Inflammatory macrophage treated with lipopolysaccharide for 4 hours (primary cell): Measurements from ENCODE around the gene PDE6G.
A peak's percentile ranks its signal among the peaks of the same experiment; 100 is the strongest.

ENCODE experiments used
- DNase-seq: peaks from one replicate; pipeline ENCODE4 v3.0.0-alpha.2; 2020

PDE6G gene

DNA sequence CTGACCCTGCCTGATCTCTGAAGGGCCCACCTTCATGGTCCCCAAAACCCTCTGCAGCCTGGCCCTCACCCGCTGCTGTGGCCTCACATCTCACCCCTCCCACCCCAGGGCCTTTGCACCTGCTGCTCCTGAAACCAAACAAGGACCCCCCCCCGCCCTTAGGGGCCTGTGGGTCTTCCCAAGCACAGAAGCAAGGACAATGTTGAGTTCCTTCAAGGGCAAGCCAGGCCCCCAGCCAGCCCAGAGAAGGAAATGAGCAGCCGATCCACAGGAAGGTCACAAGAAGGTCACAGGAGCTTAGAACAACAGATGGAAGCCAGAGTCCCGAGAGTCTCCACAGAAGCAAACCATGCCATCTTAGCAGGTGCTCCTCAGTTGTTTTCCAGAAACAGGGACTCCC is 493 bp upstream of the PDE6G start:
- no peak for DNase-seq

DNA sequence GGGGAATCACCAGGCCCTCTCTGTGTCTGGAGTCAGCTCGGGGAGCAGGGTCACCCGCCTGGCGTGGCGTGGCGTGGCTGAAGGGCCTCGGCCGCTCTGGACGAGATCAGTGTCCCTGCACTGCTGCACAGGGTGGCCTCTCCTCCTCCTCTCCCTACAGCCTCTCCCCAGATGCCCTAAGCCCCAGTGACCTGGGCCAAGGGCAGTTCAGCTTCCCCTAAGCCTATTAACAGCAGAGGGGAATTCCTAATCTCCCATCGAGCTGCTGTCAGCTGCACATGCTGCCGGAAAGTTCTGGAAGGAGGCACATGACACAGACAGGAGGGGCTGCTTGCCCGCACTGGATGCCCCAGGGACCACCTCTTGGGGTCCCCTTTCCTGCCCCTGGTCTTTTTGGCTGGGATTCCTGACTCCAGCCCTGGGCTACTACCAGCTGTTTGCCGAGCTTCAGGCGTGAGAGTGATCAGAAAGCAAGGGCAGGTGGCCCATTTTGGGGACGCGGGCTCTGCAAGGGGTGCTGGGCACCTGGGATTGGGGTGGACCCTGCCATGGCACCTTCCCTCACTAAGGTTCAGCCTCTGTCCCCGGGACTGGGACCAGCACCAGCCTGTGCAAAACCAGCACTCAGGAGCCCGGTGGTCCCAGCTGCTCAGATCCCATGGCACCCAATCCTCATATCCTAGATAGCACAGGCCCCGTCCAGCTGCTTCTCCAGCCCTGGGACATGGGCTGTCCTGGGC is 794 bp downstream of the PDE6G start:
- DNase-seq, result peak; percentile 27

DNA sequence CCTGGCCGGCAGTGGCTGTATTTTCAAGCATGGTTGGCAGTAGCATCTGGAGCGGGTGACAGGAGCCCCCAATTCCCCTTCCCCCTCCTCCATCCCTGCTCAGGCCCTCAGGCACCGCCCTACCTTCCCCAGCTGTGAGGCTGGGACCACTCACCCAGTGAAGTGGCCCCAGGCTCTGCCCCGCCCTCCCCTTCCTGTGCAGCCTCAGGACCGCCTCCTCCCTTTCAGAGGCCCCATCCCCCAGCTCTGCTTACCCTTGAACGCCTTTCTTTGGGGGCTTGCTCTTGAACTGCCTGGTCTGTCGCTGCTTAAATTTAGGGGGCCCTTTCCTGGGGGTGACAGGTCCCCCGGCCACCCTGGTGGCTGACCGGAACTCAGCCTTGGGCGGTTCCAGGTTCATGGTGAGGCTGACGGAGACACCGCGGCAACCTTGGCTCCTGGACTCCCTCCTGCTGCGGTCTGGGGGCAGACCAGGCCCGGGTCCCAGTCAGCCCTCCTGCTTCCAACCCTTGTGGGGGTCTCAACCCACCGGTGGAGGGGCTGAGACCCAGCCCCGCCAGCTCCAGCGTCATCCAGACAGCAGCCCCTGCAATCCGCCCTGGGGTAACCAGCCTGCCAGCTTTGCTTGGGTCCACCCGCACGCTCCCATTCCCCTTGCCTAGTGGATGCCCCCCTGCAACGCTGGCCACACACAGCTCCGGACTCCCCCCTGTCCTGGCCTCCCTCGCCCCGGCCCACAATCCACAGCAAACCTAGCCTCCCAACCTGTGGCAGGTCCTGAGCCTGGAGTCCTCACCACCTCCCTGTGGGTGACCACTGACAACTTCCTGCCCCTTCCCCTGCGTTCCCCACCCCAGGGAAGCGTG is 3.2 kb downstream of the PDE6G start:
- no peak for DNase-seq

DNA sequence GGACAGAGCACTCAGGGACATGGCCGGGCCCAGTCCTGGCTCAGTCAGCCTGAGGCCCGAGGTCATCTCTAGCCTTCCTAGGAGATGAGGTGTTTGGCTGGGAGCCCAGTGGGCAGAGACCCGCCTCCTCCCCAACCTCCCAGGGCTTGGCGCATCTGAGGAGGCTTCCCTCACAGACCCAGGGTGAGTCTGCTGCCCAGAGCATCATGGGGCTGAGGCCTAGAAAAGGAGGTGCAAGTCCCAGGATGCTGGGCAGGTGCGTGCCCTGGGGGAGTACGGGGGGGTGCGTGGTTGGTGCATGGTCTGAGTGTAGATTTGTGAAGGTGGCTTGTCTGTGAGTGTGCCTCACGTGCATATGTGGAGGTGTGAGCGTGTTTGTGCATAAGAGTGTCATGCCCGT is 4.7 kb downstream of the PDE6G start:
- DNase-seq, result no peak

DNA sequence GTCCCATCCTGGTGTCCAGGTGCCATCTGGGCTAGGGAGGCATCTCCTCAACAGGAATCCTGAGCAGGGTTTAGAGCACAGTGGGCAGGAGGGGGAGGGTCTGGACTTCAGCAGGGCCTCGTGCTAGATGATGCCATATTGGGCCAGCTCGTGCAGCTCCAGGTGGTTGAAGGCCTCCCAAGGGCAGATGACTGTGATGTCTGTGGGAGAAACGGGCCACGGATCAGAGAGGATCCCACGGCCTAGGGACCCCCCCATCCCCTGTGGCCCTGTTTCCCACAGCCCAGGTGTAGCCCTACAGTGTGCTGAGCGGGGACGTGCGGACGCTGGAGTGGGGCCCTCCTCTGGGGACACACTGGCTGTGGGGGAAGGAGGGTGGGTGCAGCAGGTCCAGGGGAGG is 5.4 kb downstream of the PDE6G start:
- DNase-seq, result no peak

DNA sequence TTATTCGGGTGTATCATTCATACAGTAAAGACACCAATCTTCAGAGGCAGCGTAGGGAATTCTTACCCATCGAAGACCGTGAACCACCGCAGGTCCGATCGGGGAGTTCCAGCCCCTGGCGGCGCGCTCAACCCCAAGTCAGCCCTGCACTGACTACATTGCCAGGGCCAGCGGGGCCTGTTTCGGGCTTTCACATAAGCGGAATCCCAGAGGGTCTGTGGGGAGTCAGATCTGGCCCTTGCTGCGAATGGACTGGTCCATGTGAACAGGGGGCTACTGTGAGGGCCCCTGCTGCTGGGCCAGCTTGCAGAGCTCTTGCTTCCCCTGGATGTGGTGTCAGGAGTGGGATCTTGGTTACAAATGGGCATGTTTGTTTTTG is 7.6 kb downstream of the PDE6G start:
- no peak for DNase-seq

DNA sequence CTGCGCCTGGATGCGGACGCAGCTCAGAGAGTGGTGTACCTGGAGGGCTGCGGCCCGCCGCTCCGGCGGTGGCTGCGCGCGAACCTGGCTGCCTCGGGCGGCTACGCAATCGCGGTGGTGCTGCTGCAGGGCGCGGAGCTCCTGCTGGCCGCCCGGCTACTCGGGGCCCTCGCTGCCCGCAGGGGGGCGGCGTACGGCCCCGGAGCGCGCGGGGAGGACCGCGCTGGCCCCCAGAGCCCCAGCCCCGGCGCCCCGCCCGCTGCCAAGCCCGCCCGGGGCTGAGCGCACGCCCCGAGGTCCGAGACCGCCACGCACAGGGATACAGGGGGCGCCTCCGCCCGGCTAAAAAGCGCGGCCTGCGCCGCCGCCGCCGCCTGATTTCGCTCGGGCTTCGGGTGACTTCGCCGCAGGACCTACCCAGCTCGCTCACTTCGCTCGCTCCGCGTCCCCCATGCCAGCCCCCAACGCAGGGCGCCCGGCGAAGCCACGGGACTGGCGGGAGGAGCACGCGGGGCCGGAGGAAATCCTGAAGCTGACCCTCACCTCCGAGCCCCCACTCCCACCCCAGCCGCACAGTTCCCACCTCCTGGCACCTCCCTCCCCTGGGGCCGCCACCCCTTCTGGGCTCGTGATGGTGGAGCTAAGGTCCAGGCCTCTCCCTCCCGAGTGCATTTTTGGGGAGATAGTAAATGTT is 8.2 kb downstream of the PDE6G start:
- no peak for DNase-seq

DNA sequence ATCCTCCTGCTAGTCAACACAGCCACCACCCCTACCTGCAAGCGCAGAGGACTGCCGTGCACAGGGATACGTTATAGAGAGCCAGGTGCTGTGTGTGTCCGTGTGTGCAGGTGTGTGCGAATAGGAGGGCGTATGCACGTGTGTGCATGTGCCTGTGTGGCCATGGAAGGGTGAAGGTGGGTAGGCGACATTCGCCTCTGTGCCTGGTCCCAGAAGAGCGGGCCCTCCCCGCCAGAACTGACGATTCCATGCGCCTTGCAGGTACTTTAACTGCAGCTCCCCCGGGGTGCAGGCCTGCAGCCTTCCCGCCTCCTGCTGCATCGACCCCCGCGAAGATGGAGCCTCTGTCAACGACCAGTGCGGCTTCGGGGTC is 8.7 kb downstream of the PDE6G start:
- DNase-seq, result no peak

DNA sequence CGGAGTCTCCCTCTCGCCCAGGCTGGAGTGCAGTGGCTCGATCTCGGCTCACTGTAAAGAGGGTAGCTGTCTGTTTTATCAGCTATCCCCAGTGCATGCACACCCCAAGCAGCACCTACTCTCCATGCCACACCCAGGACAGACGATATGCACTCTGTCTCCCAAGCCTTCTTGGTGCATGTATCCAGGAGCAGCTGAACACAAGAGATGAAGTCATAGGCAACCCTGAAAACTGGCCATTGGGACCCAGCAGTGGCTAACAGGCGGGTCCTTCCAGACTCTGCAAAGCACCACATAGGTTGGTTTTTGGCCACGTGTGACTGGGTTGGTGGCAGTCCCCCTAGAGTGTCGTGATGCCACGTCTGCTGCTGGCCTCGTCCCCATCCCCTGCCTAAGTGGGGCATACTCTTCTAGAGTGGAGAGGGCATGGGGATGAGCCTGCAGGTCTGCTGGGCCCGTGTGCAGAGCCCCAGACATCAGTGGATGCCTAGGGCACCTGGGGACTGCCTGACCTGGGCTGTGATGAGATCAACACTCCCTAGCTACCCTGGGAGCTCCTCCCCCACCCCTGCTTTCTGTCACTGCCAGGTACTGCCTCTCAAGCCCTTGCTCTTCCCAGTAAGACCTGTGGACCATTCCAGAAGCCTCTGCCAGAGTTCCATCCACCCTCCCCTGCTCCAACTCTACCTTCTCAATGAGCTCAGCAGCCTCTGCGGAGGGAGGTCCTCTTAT is 9.3 kb downstream of the PDE6G start:
- DNase-seq, result no peak

DNA sequence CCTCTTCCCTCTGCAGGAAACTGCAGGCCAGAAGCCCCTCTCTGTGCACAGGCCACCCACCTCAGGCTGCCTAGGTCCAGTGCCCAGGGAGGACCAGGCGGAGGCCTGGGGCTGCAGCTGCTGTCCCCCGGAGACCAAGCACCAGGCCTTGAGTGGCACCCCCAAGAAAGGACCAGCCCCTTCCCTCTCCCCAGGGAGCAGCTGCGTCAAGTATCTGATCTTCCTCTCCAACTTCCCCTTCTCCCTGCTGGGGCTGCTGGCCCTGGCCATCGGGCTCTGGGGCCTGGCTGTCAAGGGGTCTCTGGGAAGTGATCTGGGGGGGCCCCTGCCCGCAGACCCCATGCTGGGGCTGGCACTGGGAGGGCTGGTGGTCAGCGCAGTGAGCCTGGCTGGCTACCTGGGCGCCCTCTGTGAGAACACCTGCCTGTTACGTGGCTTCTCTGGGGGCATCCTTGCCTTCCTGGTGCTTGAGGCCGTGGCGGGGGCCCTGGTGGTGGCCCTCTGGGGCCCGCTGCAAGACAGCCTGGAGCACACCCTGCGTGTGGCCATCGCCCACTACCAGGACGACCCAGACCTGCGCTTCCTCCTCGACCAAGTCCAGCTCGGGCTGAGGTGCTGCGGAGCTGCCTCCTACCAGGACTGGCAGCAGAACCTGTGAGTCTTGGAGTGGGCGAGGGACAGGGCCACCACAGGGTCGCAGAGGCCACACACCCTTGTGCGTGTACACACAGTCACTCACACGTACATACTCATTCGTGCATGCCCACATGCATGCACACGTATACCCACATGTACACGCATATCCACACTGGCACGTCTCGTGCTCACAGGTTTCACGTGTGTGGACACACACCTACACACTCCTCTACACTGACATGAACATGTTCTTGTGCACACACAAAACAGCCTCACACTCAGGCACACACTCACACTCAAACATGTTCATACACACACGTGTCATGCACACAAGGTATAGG is 11.1 kb downstream of the PDE6G start:
- no peak for DNase-seq

DNA sequence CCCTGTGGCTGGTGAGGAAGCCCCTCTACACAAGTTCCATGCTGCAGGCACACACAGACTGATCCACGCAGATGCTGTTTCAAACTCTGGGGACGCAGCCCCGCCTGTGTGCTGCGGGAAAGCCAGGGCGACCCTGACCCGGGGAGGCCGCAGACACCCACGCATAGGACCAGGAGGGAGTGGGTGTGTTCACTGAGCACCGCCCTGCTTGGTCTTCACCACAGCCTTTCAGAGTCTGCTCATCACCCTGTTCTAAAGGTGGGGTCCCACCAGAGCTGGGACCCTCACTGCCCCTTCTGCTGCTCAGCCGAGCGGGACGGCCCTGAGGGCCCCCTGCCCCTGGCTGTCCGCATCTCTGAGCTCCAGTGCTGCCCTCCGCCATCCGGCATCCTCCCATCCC is 11.8 kb downstream of the PDE6G start:
- no peak for DNase-seq

DNA sequence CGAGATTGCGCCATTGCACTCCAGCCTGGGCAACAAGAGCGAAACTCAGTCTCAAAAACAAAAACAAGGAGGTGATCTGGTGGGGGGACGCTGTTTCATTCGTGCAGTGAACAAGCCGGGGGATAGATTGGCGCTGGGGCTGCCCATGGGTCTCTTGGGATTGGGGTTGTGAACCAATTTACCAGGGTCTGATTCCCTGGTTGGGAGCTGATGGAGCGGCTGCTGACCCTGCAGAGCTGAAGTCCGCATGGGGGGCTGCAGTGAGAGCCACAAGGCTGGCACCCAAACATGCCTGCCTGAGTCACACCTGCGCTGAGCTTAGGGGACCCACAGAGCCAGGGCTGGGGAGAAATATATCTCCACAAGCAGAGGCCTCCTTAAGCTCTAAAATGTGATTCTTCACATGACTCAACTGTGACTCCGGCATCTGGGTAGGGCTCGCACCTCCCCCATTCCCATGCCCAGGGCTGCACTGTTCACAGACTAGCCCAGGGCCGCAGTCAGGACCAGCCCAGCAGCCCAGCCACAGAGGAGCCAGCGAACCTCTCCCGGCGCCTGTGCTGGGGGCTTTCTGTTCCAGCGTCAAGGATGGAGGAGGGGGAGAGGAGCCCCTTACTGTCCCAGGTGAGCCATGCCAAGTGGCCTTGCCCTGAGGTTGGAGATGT is 14.4 kb downstream of the PDE6G start:
- DNase-seq, result no peak

DNA sequence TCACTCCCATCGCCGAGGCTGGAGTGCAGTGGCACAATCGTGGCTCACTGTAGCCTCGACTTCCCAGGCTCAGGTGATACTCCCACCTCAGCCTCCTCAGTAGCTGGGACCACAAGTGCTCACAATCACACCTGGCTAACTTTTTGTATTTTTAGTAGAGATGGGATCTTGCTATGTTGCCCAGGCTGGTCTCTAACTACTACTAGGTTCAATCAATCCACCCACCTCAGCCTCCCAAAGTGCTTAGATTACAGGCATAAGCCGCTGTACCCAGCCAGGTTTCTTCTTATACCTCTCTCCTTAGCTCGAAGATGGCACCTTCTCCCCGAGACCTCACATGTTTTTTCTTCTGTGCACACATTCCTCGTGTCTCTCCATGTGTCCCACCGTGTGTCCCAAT is 16.3 kb downstream of the PDE6G start:
- DNase-seq, result no peak

DNA sequence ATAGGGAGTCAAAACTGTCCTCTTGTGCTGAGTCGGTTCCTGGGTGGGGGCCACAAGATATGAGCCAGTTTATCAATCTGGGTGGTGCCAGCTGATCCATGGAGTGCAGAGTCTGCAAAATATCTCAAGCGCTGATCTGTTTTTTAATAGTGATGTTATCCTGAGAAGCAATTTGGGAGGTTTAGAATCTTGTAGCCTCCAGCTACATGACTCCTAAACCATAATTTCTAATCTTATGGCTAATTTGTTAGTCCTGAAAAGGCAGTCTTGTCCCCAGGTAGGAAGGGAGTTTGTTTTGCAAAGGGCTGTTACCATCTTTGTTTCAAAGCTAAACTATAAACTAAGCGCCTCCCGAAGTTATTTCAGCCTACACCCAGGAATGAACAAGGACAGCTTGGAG is 17.7 kb downstream of the PDE6G start:
- no peak for DNase-seq

DNA sequence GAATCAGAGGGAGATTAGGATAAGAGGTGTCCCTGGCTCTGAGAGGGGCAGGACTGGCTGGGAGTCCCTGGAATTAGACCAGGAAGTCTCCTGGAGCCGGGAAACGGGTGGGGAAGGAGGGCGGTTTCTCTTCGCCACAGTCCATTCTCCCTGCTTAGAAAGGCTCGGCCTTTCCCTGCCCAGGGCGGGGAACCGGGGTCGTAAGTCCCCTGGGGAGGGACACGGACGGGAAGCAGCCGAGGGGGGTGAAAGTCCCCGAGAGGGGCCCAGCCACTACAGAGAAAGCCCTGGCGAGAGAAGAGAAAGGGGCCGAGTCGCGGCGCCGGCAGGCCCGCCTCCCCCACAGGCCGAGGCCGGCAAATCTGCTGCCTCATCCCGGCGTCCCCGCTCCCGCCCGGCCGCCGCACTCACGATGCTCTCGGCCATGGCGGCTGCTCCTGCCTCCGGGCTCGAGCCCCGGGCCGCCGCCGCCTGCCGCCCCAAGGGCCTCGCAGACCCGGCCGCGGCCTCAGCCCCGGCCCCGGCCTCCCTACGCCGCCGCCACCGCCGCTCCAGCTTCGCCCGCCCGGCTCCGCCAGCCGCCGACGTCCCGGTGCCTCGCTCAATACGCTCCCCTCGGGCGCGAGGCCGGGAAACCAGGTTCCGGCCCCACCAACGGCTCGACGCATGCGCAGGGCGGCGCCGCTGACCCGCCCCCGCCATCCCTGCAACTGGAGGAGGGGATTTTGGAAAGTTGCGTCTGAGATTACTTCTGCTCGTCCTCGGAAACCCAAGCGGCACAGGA is 19.6 kb downstream of the PDE6G start, which contains the start of the genes NPLOC4 and TSPAN10:
Gene NPLOC4, minus strand, starts transcription at position 608 of the 784 bp plus-strand sequence. Its CDS starts 182 bp downstream, at position 426.
Gene TSPAN10, plus strand, starts transcription at position 692 of the 784 bp plus-strand sequence. CDS start 5,217 bp downstream, outside the sequence.
- DNase-seq, result peak; percentile 93

DNA sequence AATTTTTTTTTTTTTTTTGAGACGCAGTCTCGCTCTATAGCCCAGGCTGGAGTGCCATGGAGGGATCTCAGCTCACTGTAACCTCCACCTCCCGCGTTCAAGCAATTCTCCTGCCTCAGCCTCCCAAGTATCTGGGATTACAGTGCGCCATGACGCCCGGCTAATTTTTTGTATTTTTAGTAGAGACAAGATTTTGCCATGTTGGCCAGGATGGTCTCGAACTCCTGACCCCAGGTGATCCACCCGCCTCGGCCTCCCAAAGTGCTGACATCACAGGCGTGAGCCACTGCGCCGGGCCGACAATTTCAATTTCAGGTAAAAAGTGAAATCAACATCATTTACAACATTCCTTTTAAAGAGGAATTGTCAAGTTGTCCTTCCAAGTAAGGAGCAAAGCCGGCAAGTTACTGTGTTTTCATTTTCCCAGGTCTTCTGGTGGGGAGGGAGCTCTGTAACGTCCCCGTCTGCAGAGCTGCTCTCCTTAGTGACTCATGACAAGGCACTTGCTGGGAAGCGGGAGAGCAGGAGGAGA is 20.3 kb downstream of the PDE6G start:
- DNase-seq, result peak; percentile 40

DNA sequence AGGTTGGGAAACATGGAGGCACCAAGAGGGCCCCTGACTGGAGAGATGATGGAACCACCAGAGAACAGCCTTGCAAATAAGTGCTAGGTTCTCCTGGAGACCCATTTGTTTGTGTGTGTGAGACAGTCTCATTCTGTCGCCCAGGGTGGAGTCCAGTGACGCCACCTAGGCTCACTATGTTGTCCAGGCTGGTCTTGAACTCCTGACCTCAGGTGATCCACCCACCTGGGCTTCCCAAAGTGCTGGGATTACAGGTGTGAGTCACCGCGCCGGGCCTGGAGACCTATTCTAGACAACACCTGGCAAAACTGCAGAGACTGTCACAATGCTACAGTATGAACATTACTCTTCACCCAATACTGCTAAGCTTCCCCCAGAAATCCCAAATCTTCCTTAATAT is 20.9 kb downstream of the PDE6G start:
- DNase-seq, result no peak

DNA sequence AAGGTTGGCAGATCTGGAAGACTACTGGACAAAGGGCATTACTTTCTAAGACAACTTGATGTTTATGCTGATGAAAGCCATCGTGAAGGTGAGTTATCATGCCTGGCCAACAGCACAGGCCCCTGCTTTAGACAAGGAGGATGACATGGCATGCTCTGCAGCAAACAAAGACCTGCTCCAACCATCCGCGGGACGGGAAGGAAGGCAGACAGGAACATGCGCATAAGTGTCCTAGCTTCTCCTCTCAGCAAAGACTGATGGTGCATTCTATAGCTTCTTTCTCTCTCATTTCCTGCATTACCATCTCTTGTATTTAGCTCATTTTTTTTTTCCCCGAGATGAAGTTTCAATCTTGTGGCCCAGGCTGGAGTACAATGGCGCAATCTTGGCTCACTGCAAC is 24.9 kb downstream of the PDE6G start:
- no peak for DNase-seq

DNA sequence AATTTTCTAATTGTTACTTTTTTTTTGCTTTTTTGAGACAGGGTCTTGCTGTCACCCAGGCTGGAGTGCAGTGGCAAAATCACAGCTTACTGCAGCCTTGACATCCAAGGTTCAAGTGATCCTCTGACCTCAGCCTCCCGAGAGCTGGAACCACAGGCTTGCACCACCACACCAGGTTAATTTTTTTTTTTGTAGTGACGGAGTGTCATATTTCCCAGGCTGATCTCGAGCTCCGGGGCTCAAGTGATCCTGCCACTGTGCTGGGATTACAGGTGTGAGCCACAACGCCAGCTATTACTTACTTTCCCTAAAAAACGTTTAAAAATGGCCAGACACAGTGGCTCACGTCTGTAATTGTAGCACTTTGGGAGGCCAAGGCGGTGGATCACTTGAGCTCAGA is 26.1 kb downstream of the PDE6G start:
- no peak for DNase-seq
